ENCODE data around the gene BCAS4.

GRCh38 chr20:50895111-50895830, 100.4 kb downstream of the BCAS4 start:
- no peak for TF ChIP-seq CTCF (IDR thresholded peaks at IDR 0.05)
- TF ChIP-seq POLR2A (IDR thresholded peaks at IDR 0.05): no peak
